ENCODE results near the gene WDFY2. TPM values are rescaled to one million over a fixed set of nuclear protein-coding genes. Genes with fewer than 3 reads are reported as not detected.

The WDFY2 gene
- total RNA-seq, 1 experiment from 2014 or later, result 26.4 TPM

- no peak overlapping the region for H3K4ac ChIP-seq (ENCODE audit: low read depth, low read length)
- Mint-ChIP-seq H3K27ac (peak overlapping the region in 2 of 3 experiments; percentile 11 to 39; a peak in 2 of 7 replicates), H3K4me1 (peaks cover 26 to 29% of the 10 kb centered on the region in 2 experiments), H3K27me3 (ENCODE audit: low read depth) (no peaks in the 10 kb centered on the region), H3K36me3 (ENCODE audit: insufficient read depth in 1 of 3, low read depth in 3 of 3) (no peaks in the 10 kb centered on the region; a peak in 2 of 7 replicates), H3K9me3 (no peaks in the 10 kb centered on the region), H3K4me3 (no peak overlapping the region)
- H3K79me1 ChIP-seq (ENCODE audit: insufficient read depth, low read depth, low read length, poor library complexity, severe bottlenecking), result no peaks in the 10 kb centered on the region
- no peak overlapping the region for H3K27ac ChIP-seq (ENCODE audit: insufficient read length, low read depth, low read length)
- no CpG with 5 or more reads among the region's 3 CpGs for WGBS (ENCODE audit: extremely low coverage, insufficient read length, low lambda C conversion rate)
- DNase-seq, result no peak
- no peaks in the 10 kb centered on the region for H3K27me3 ChIP-seq (ENCODE audit: insufficient read depth, low read length)
- no peaks in the 10 kb centered on the region for H3K9me3 ChIP-seq (ENCODE audit: control insufficient read depth, low read depth, low read length)
- no peak overlapping the region for H3T11ph ChIP-seq (ENCODE audit: low read length)
- H3K56ac ChIP-seq (ENCODE audit: insufficient read length, low read depth, low read length), result no peak overlapping the region
- H4K5ac ChIP-seq (ENCODE audit: insufficient read length, low read depth, low read length), result no peak overlapping the region
- H2BK20ac ChIP-seq (ENCODE audit: low read depth, low read length, poor library complexity, severe bottlenecking), result no peak overlapping the region
- no peak overlapping the region for H4K8ac ChIP-seq (replicated peaks; ENCODE audit: insufficient read length, low read depth, low read length)
- H2AFZ ChIP-seq (ENCODE audit: low read length), result no peak overlapping the region
- no peak overlapping the region for H3K9ac ChIP-seq (ENCODE audit: extremely low read depth, insufficient read length, low read length)
- no peak overlapping the region for H2BK15ac ChIP-seq (ENCODE audit: low read depth, low read length)
- no peaks in the 10 kb centered on the region; the same call in 1 of the 2 replicates for H3K4me1 ChIP-seq (ENCODE audit: insufficient read depth, low read length)
- no peak overlapping the region for H2BK5ac ChIP-seq (ENCODE audit: insufficient read length, low read length)
- H2AK5ac ChIP-seq (ENCODE audit: insufficient read length, low read length), result no peak overlapping the region
- H4K20me1 ChIP-seq (ENCODE audit: control insufficient read depth, insufficient read depth, insufficient read length), result no peaks in the 10 kb centered on the region
- H3K23ac ChIP-seq (ENCODE audit: insufficient read length, low read depth, low read length), result no peak overlapping the region
- H3K79me2 ChIP-seq (ENCODE audit: insufficient read depth, low read length), result peaks cover 10% of the 10 kb centered on the region; the same call in 1 of the 2 replicates
- no peak overlapping the region for H3K4me2 ChIP-seq (ENCODE audit: insufficient read depth, insufficient read length, low read length)
- no peaks in the 10 kb centered on the region for H3K23me2 ChIP-seq (ENCODE audit: insufficient read length, low read depth, low read length, poor library complexity, severe bottlenecking)
- H2BK120ac ChIP-seq (ENCODE audit: low read depth, low read length, poor library complexity, severe bottlenecking), result no peak overlapping the region
- no peak for TF ChIP-seq CTCF (conservative IDR thresholded peaks at IDR 0.05)
- H3K14ac ChIP-seq (ENCODE audit: insufficient read depth, low read length), result no peak overlapping the region
- H2BK12ac ChIP-seq (ENCODE audit: insufficient read length, low read depth, low read length), result no peak overlapping the region
- H4K91ac ChIP-seq (ENCODE audit: insufficient read length, low read depth, low read length), result no peak overlapping the region
- H3K18ac ChIP-seq (ENCODE audit: insufficient read length, low read depth, low read length), result no peak overlapping the region
Observed at GRCh38 chr13:51624695-51625345, 40.6 kb downstream of the WDFY2 start.
